Peyer's patch (tissue), 4 donors: ENCODE results near the gene RNGTT. TPM values are rescaled to one million over a fixed set of nuclear protein-coding genes. Genes with fewer than 3 reads are reported as not detected.

Experiments
- DNase-seq, 3 donors: peaks; one replicate each; pipeline ENCODE4 v3.0.0-alpha.2; 2017 to 2019
- H3K27ac ChIP-seq, 4 donors: fragments of 200-600 bp; sonication (generic); one replicate each; pipeline ENCODE4 v1.5.1; 2016 to 2019
- H3K27me3 ChIP-seq, 2 donors: fragments of 200-600 bp; sonication (generic); one replicate each; pipeline ENCODE4 v1.5.1; 2019
- H3K36me3 ChIP-seq, 3 donors: fragments of 200-600 bp; sonication (generic); one replicate each; pipeline ENCODE4 v1.5.1; 2016 to 2019
- H3K4me1 ChIP-seq, 4 donors: fragments of 200-600 bp; sonication (generic); one replicate each; pipeline ENCODE4 v1.5.1; 2016 to 2019
- H3K4me3 ChIP-seq, 4 donors: fragments of 200-600 bp; sonication (generic); 1 replicate in 3 of 4; 2 replicates in 1 of 4; pipeline ENCODE4 v1.5.1; 2016 to 2019; ENCODE audit warnings: mild to moderate bottlenecking in 1 of 4
- H3K9me3 ChIP-seq, 4 donors: fragments of 200-600 bp; sonication (generic); one replicate each; pipeline ENCODE4 v1.5.1; 2016 to 2019; ENCODE audit warnings: mild to moderate bottlenecking in 1 of 4
- POLR2A ChIP-seq, 2 donors: fragments of 450-650 bp; IDR thresholded peaks; one replicate each; pipeline ENCODE4 v1.5.1; 2017; ENCODE audit warnings: antibody characterized with exemption in 2 of 2, mild to moderate bottlenecking in 2 of 2, moderate library complexity in 2 of 2
- total RNA-seq, 4 donors: library from RNA; depleted of rRNA; stranded (reverse); fragments of >200 nt; gene quantifications; one replicate each; pipeline ENCODE4 v1.1.0, GENCODE V29; 2016
- TF ChIP-seq, protein P1 (sequence below), 6 experiments: fragments of 450-650 bp in 4 of 6; fragments of 200-600 bp in 2 of 6; sonication (generic) in 1 of 6; IDR thresholded peaks; one replicate each; pipeline ENCODE4 v1.5.1; 2017 to 2019; ENCODE audit warnings: antibody characterized with exemption in 6 of 6, mild to moderate bottlenecking in 3 of 6, moderate library complexity in 1 of 6

Gene RNGTT
- total RNA-seq, 4 donors from 2014 or later: 12.7 to 44.6 (median 18.5) TPM

DNA sequence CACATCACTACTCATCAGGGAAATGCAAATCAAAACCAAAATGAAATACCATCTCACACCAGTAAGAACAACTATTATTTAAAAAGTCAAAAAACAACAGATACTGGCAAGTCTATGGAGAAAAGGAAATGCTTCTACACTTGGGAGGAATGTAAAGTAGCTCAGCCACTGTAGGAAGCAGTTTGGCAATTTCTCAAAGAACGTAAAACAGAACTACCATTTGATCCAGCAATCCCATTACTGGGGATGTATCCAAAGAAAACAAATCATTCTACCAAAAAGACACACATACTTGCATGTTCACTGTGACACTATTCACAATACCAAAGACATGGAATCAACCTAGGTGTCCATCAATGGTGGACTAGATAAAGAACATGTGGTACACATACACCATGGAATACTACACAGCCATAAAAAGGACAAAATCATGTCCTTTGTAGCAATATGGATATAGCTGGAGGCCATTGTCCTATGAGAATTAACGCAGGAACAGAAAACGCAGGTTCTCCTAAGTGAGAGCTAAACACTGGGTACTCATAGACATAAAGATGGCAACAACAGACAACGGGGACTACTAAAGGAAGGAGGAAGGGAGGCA, 260.4 kb downstream of the RNGTT start:
- DNase-seq: no peak
- Histone ChIP-seq H3K27me3 (no peaks in the 10 kb centered on the region), H3K27ac (no peak overlapping the region), H3K4me1 (no peaks in the 10 kb centered on the region), H3K36me3 (no peaks in the 10 kb centered on the region), H3K4me3 (no peak overlapping the region), H3K9me3 (no peaks in the 10 kb centered on the region)
- TF ChIP-seq, protein P1, sequence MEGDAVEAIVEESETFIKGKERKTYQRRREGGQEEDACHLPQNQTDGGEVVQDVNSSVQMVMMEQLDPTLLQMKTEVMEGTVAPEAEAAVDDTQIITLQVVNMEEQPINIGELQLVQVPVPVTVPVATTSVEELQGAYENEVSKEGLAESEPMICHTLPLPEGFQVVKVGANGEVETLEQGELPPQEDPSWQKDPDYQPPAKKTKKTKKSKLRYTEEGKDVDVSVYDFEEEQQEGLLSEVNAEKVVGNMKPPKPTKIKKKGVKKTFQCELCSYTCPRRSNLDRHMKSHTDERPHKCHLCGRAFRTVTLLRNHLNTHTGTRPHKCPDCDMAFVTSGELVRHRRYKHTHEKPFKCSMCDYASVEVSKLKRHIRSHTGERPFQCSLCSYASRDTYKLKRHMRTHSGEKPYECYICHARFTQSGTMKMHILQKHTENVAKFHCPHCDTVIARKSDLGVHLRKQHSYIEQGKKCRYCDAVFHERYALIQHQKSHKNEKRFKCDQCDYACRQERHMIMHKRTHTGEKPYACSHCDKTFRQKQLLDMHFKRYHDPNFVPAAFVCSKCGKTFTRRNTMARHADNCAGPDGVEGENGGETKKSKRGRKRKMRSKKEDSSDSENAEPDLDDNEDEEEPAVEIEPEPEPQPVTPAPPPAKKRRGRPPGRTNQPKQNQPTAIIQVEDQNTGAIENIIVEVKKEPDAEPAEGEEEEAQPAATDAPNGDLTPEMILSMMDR (IDR thresholded peaks at IDR 0.05): no peak
- TF ChIP-seq POLR2A (IDR thresholded peaks at IDR 0.05): no peak

DNA sequence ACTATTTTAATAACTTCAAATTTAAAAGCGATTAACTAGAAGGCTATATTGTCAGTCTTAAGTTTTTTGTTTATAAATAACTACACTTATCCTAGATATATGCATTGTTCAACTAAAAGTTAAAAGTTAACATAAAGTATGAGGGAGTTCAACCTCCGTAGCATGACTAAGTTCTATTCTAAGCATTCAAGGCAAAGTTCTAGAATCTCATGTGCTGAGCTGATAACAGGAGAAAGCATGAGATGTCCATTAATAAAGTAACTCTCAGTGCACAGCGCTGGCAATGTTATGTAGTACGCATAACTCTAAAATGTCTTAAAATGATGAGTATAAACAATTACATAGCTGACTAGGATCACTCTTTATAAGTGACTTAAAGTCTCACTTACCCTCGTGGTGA, 264.8 kb downstream of the RNGTT start:
- H3K36me3 ChIP-seq: no peaks in the 10 kb centered on the region
- DNase-seq: no peak
- no peak overlapping the region for H3K4me3 ChIP-seq
- H3K27me3 ChIP-seq: no peaks in the 10 kb centered on the region
- TF ChIP-seq, protein P1 (IDR thresholded peaks at IDR 0.05): no peak
- no peak for TF ChIP-seq POLR2A (IDR thresholded peaks at IDR 0.05)
- H3K27ac ChIP-seq: no peak overlapping the region
- H3K4me1 ChIP-seq: no peaks in the 10 kb centered on the region
- no peaks in the 10 kb centered on the region for H3K9me3 ChIP-seq

DNA sequence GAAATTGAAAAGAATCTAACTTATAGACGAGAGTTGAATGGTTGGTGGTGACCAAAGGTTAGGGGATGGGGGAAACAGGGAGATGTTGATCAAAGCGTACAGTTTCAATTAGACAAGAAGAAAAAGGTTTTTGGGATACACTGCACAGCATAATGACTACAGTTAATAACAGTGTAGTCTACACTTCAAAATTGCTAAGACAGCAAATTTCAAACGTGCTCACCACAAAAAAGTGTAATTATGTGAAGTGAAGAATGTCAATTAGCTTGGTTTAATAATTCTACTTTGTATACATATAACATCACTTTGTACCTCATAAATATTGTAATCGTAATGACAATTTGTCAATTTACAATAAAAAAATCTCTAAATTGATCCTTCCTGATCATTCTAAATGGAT, 267.5 kb downstream of the RNGTT start:
- H3K27ac ChIP-seq: no peak overlapping the region

DNA sequence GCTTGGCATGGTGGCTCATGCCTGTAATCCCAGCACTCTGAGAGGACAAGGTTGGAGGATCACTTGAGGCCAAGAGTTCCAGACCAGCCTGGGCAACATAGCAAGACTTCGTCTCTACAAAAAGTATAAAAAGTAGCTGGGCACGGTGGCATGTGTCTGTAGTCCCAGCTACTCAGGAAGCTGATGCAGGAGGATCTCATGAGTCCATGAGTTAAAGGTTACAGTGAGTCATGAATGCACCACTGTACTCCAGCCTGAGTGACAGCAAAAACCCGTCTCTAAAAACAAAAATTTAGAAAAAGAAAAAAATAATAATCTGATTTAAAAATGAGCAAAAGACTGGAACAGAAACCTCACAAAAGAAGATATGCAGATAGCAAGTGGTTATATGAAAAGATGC, 279.7 kb downstream of the RNGTT start:
- H3K4me1 ChIP-seq: no peaks in the 10 kb centered on the region
- DNase-seq: no peak
- H3K36me3 ChIP-seq: no peaks in the 10 kb centered on the region
- H3K4me3 ChIP-seq: no peak overlapping the region
- no peak overlapping the region for H3K27ac ChIP-seq
- H3K27me3 ChIP-seq: no peaks in the 10 kb centered on the region
- H3K9me3 ChIP-seq: no peaks in the 10 kb centered on the region
- TF ChIP-seq, protein P1 (IDR thresholded peaks at IDR 0.05): no peak
- no peak for TF ChIP-seq POLR2A (IDR thresholded peaks at IDR 0.05)

More for the DNA sequence above, 267.5 kb downstream of the RNGTT start:
- H3K36me3 ChIP-seq: no peaks in the 10 kb centered on the region
- TF ChIP-seq, protein P1 (IDR thresholded peaks at IDR 0.05): no peak
- TF ChIP-seq POLR2A (IDR thresholded peaks at IDR 0.05): no peak
- DNase-seq: no peak
- H3K9me3 ChIP-seq: no peaks in the 10 kb centered on the region
- H3K27me3 ChIP-seq: no peaks in the 10 kb centered on the region
- H3K4me1 ChIP-seq: no peaks in the 10 kb centered on the region
- no peak overlapping the region for H3K4me3 ChIP-seq

DNA sequence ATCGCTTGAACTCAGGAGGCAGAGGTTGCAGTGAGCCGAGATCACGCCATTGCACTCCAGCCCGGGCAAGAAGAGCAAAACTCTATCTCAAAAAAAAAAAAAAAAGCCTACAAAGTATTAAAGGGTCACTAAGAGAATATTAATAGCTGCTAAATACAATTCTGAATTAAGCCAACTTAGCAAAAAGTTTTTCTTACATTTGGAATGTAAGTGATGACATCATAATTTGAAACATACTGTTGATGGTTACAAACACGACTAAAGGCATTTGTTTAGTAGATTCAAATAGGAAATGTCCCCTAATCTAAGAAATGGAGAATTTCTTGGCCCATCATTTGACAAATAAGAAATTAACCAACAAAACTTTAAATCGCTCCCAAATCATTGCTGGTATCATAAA, 282.8 kb downstream of the RNGTT start:
- no peaks in the 10 kb centered on the region for H3K4me1 ChIP-seq
- no peaks in the 10 kb centered on the region for H3K36me3 ChIP-seq
- no peaks in the 10 kb centered on the region for H3K27me3 ChIP-seq
- DNase-seq: no peak
- TF ChIP-seq POLR2A (IDR thresholded peaks at IDR 0.05): no peak
- TF ChIP-seq, protein P1 (IDR thresholded peaks at IDR 0.05): no peak
- H3K9me3 ChIP-seq: no peaks in the 10 kb centered on the region
- no peak overlapping the region for H3K27ac ChIP-seq
- H3K4me3 ChIP-seq: no peak overlapping the region

DNA sequence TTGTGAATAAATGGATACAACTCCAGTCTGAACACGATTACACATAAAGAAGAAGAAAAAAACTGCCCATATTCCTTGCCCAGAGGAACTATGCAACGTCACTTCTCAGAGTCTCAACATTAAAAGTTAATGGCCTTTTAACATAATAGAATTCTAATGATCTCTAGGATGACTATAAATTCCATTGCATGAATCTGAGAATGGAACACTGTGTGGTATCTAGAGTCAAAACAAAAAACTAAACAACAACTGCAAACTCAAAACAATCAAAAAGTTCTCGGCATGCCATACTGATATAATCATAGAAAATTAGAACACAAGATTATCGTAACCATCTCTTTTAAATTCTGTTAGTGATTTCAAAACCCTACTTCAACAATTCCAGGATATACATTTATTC, 283.6 kb downstream of the RNGTT start:
- no peaks in the 10 kb centered on the region for H3K36me3 ChIP-seq
- H3K9me3 ChIP-seq: no peaks in the 10 kb centered on the region
- no peak overlapping the region for H3K27ac ChIP-seq
- TF ChIP-seq, protein P1 (IDR thresholded peaks at IDR 0.05): no peak
- no peak for TF ChIP-seq POLR2A (IDR thresholded peaks at IDR 0.05)
- no peak overlapping the region for H3K4me3 ChIP-seq
- DNase-seq: no peak
- no peaks in the 10 kb centered on the region for H3K27me3 ChIP-seq
- no peaks in the 10 kb centered on the region for H3K4me1 ChIP-seq
